Spleen (tissue), 11 donors: ENCODE data around the gene KRTAP4-12. TPM values are rescaled to one million over a fixed set of nuclear protein-coding genes. Genes with fewer than 3 reads are reported as not detected.
"Not testable (repeated sequence)": the region's sequence is repeated elsewhere in the genome, so short reads cannot be mapped to it uniquely, and the experiment has no call there.

Source experiments
- DNase-seq: peaks from one replicate; pipeline ENCODE4 v3.0.0-alpha.2; 2020
- H3K27ac ChIP-seq, 8 donors: fragments of 200-600 bp; sonication (generic) in 7 of 8; 1 replicate in 4 of 8; 2 replicates in 4 of 8; pipeline versions ENCODE4 v1.5.0 to v1.8.0; 2016 to 2021; ENCODE audit warnings: inconsistent platforms in 4 of 8, mild to moderate bottlenecking in 4 of 8, moderate library complexity in 1 of 8
- H3K27me3 ChIP-seq, 7 donors: fragments of 200-600 bp; sonication (generic) in 6 of 7; replicated peaks in 1 of 7; 1 replicate in 4 of 7; 2 replicates in 3 of 7; pipeline versions ENCODE4 v1.5.0 to v1.8.0; 2016 to 2021; ENCODE audit warnings: inconsistent platforms in 3 of 7, mild to moderate bottlenecking in 1 of 7
- H3K36me3 ChIP-seq, 6 donors: fragments of 200-600 bp; sonication (generic) in 5 of 6; 1 replicate in 4 of 6; 2 replicates in 2 of 6; pipeline versions ENCODE4 v1.5.0 to v1.8.0; 2016 to 2021; ENCODE audit warnings: inconsistent platforms in 2 of 6
- H3K4me1 ChIP-seq, 6 donors: fragments of 200-600 bp; sonication (generic) in 5 of 6; 1 replicate in 3 of 6; 2 replicates in 3 of 6; pipeline versions ENCODE4 v1.5.0 to v1.8.0; 2016 to 2021; ENCODE audit warnings: inconsistent platforms in 3 of 6
- H3K4me3 ChIP-seq, 8 donors: fragments of 200-600 bp; sonication (generic) in 7 of 8; 1 replicate in 4 of 8; 2 replicates in 4 of 8; pipeline versions ENCODE4 v1.5.0 to v1.8.0; 2016 to 2021; ENCODE audit warnings: inconsistent platforms in 4 of 8, mild to moderate bottlenecking in 4 of 8, moderate library complexity in 2 of 8
- H3K9me3 ChIP-seq, 8 donors: fragments of 200-600 bp; sonication (generic) in 7 of 8; 1 replicate in 4 of 8; 2 replicates in 4 of 8; pipeline versions ENCODE4 v1.5.0 to v1.8.0; 2016 to 2021; ENCODE audit warnings: inconsistent platforms in 4 of 8
- CTCF ChIP-seq, 11 experiments: fragments of 200-600 bp in 7 of 11; fragments of 450-650 bp in 4 of 11; sonication (generic) in 4 of 11; IDR thresholded peaks in 8 of 11; conservative IDR thresholded peaks in 3 of 11; 1 replicate in 7 of 11; 2 replicates in 4 of 11; pipeline versions ENCODE4 v1.4.0 to v1.8.0; 2016 to 2021; ENCODE audit warnings: antibody characterized with exemption in 11 of 11, inconsistent platforms in 4 of 11, mild to moderate bottlenecking in 1 of 11
- POLR2A ChIP-seq, 3 donors: fragments of 450-650 bp; IDR thresholded peaks; one replicate each; pipeline ENCODE4 v1.5.1; 2017; ENCODE audit warnings: antibody characterized with exemption in 3 of 3, mild to moderate bottlenecking in 1 of 3
- POLR2AphosphoS5 ChIP-seq, 3 donors: sonication (generic); formaldehyde crosslinking; IDR thresholded peaks; one replicate each; pipeline ENCODE4 v1.5.1; 2017; ENCODE audit warnings: antibody characterized with exemption in 3 of 3
- WGBS, 5 donors: extraction: QIAGEN DNeasy Blood & Tissue Kit in 3 of 5; methylation state at CpG; one replicate each; pipeline versions ENCODE4 v1.1.5 to v1.1.7; 2013 to 2018; 5-methylcytosine and 5-hydroxymethylcytosine counted together
- intact Hi-C: fragments of 100-400 bp; cut with DNase I; formaldehyde crosslinking; loops from one replicate; pipeline ENCODE4 v1.15.0; 2023; ENCODE audit warnings: low total_unique reads
- polyA plus RNA-seq, 3 donors: library from polyadenylated mRNA; stranded (reverse); fragments of 200-250 nt; gene quantifications; one replicate each; pipeline ENCODE4 v1.2.1, GENCODE V29; 2013
- total RNA-seq, 7 donors: library from RNA; depleted of rRNA in 3 of 7; stranded (reverse); fragments of >200 nt in 3 of 7; fragmentation: NEBNext Ultra II Directional in 4 of 7; extraction: Animal tissue kit (Norgen Biotek cat#: 25700) in 4 of 7; gene quantifications; one replicate each; pipeline versions ENCODE4 v1.1.0 to v1.2.1, GENCODE V29; 2016 to 2021
- donor health status: healthy with polysubstance abuse.
- donor health status: DM: no; HTN: no; CAD: no; lungs with moderate emphysema.
- donor health status: DM: no; HTN: no; CAD: no.
- donor health status: Bipolar disorder and iron deficiency.
- donor health status: healthy.
- donor health status: DM: no; HTN: no; CAD: no.
- donor health status: DM: yes; HTN: yes; CAD: no.

KRTAP4-12 gene
- total and polyA plus RNA-seq, 10 donors: not detected

- intact Hi-C loops: no loop called here
- TF ChIP-seq CTCF (IDR thresholded peaks at IDR 0.05 in 8 of 11, conservative IDR thresholded peaks at IDR 0.05 in 3 of 11) (no peak), POLR2AphosphoS5 (IDR thresholded peaks at IDR 0.05) (no peak), POLR2A (IDR thresholded peaks at IDR 0.05) (no peak)
- H3K36me3 ChIP-seq: no peaks in the 10 kb centered on the region
- peaks cover 0 to 2% (median 0%) of the 10 kb centered on the region in 8 donors for H3K9me3 ChIP-seq
- H3K27me3 ChIP-seq: peaks cover 0 to 9% (median 0%) of the 10 kb centered on the region in 7 donors
- no peak overlapping the region for H3K4me3 ChIP-seq
- WGBS, 5 donors: 85 to 94% (median 89%) methylated on average over 6 of the region's 6 CpGs
- no peak overlapping the region for H3K27ac ChIP-seq
- DNase-seq: no peak
- H3K4me1 ChIP-seq: peaks cover 0 to 9% (median 0%) of the 10 kb centered on the region in 6 donors
Observed at GRCh38 chr17:41098481-41098880, 25.5 kb downstream of the KRTAP4-12 start.

- H3K9me3 ChIP-seq: peaks cover 0 to 6% (median 0%) of the 10 kb centered on the region in 8 donors
- WGBS, 5 donors: 62 to 82% (median 78%) methylated on average over 4 of the region's 4 CpGs
- H3K27me3 ChIP-seq: peaks cover 0 to 9% (median 0%) of the 10 kb centered on the region in 7 donors
- TF ChIP-seq POLR2A (IDR thresholded peaks at IDR 0.05) (no peak), POLR2AphosphoS5 (IDR thresholded peaks at IDR 0.05) (no peak), CTCF (IDR thresholded peaks at IDR 0.05 in 8 of 11, conservative IDR thresholded peaks at IDR 0.05 in 3 of 11) (no peak)
- H3K27ac ChIP-seq: no peak within 1 kb of the TSS
- no peak for DNase-seq
- no peaks in the 10 kb centered on the region for H3K36me3 ChIP-seq
- H3K4me1 ChIP-seq: peaks cover 0 to 9% (median 0%) of the 10 kb centered on the region in 6 donors
- no peak within 1 kb of the TSS for H3K4me3 ChIP-seq
- intact Hi-C loops: no loop called here
Observed at GRCh38 chr17:41098042-41098441, 25.9 kb downstream of the KRTAP4-12 start, which contains the start of gene KRTAP4-8. Gene KRTAP4-8 (minus strand): TSS chr17:41098142. CDS start chr17:41098084, 58 bp downstream.

- no peak for TF ChIP-seq CTCF (IDR thresholded peaks at IDR 0.05 in 8 of 11, conservative IDR thresholded peaks at IDR 0.05 in 3 of 11)
- TF ChIP-seq POLR2AphosphoS5 (IDR thresholded peaks at IDR 0.05): no peak
- no peak for TF ChIP-seq POLR2A (IDR thresholded peaks at IDR 0.05)
- no peak overlapping the region for H3K27ac ChIP-seq
- whole genome bisulfite sequencing, 5 donors: 85 to 89% (median 88%) methylated on average over 7 of the region's 7 CpGs
- H3K9me3 ChIP-seq: peaks cover 0 to 11% (median 0%) of the 10 kb centered on the region in 8 donors
- intact Hi-C loops: no loop called here
- no peak for DNase-seq
- H3K36me3 ChIP-seq: no peaks in the 10 kb centered on the region
- H3K4me3 ChIP-seq: no peak overlapping the region
- peaks cover 0 to 9% (median 0%) of the 10 kb centered on the region in 6 donors for H3K4me1 ChIP-seq
- H3K27me3 ChIP-seq: peaks cover 0 to 9% (median 0%) of the 10 kb centered on the region in 7 donors
Observed at GRCh38 chr17:41096055-41096454, 27.9 kb downstream of the KRTAP4-12 start.

GRCh38 chr17:41088760-41089352, 35.1 kb downstream of the KRTAP4-12 start:
- H3K4me1 ChIP-seq, H3K36me3 ChIP-seq, DNase-seq, intact Hi-C loops, H3K27ac ChIP-seq, H3K4me3 ChIP-seq, H3K27me3 ChIP-seq: not testable (repeated sequence)
- 29 to 63% (median 52%) methylated on average over 4 of the region's 4 CpGs for WGBS, 5 donors
- peaks cover 0 to 11% (median 0%) of the 10 kb centered on the region in 8 donors for H3K9me3 ChIP-seq

- H3K27me3 ChIP-seq, H3K9me3 ChIP-seq, H3K4me3 ChIP-seq, H3K27ac ChIP-seq, DNase-seq, H3K36me3 ChIP-seq, H3K4me1 ChIP-seq, intact Hi-C loops: not testable (repeated sequence)
- 72 to 89% (median 85%) methylated on average over 8 to 14 of the region's 14 CpGs for WGBS, 5 donors
Observed at GRCh38 chr17:41084100-41084856, 39.7 kb downstream of the KRTAP4-12 start, which contains the start of gene KRTAP4-7. Gene KRTAP4-7 (plus strand): TSS chr17:41084150. CDS start chr17:41084207, 57 bp downstream.

- H3K36me3 ChIP-seq, intact Hi-C loops, H3K4me1 ChIP-seq, H3K27me3 ChIP-seq, H3K27ac ChIP-seq, H3K9me3 ChIP-seq, H3K4me3 ChIP-seq, DNase-seq: not testable (repeated sequence)
- 62 to 92% (median 90%) methylated on average over 2 of the region's 2 CpGs for WGBS, 5 donors
Observed at GRCh38 chr17:41083427-41083826, 40.6 kb downstream of the KRTAP4-12 start.
